B cell (primary cell): ENCODE measurements around the gene ZNF148. TPM values are rescaled to one million over a fixed set of nuclear protein-coding genes. Genes with fewer than 3 reads are reported as not detected.

ENCODE experiments used
- ATAC-seq: fragments of 200-7000 bp; cut with Tn5 transposase; one replicate; pipeline ENCODE4 v1.10.0; 2021; ENCODE audit warnings: low read depth, mild to moderate bottlenecking, moderate number of reproducible peaks, moderate library complexity
- CTCF ChIA-PET: fragments of 350-600 bp; sonication (Branson Sonifier 250); formaldehyde crosslinking; loops from one replicate; lab custom pipeline; 2021; ENCODE audit warnings: antibody characterized with exemption, inconsistent platforms; lab: Charles Lee
- POLR2A ChIA-PET: fragments of 350-600 bp; sonication (Branson Sonifier 250); formaldehyde crosslinking; loops from one replicate; lab custom pipeline; 2021; ENCODE audit warnings: antibody characterized with exemption; lab: Charles Lee
- DNase-seq: peaks from one replicate; pipeline ENCODE4 v3.0.0; 2013
- H2AFZ ChIP-seq: 2 replicates; pipeline ENCODE4 v1.6.1; 2012; ENCODE audit warnings: mild to moderate bottlenecking, low read depth, low read length; ENCODE audit not compliant: insufficient read depth, poor library complexity, severe bottlenecking
- H3K27ac ChIP-seq, 2 donors: 1 replicate in 1 of 2; 2 replicates in 1 of 2; pipeline ENCODE4 v1.5.1; 2012 to 2013; ENCODE audit warnings: low read length in 2 of 2, mild to moderate bottlenecking in 2 of 2, moderate library complexity in 1 of 2
- H3K27me3 ChIP-seq, 4 experiments: fragments of 200-600 bp in 1 of 4; sonication (generic) in 1 of 4; replicated peaks in 1 of 4; 1 replicate in 2 of 4; 2 replicates in 2 of 4; pipeline versions ENCODE4 v1.6.1 to v1.7.0; 2013 to 2016; ENCODE audit warnings: low read length in 3 of 4, mild to moderate bottlenecking in 2 of 4, mixed read lengths in 1 of 4, moderate library complexity in 1 of 4; ENCODE audit not compliant: insufficient read depth in 4 of 4, control insufficient read depth in 3 of 4; ENCODE audit errors: control extremely low read depth in 1 of 4
- H3K36me3 ChIP-seq, 2 experiments: replicated peaks in 1 of 2; 1 replicate in 1 of 2; 2 replicates in 1 of 2; pipeline versions ENCODE4 v1.6.1 to v1.7.1; 2013; ENCODE audit warnings: low read length in 1 of 2; ENCODE audit not compliant: insufficient read depth in 2 of 2, control insufficient read depth in 1 of 2; ENCODE audit errors: control extremely low read depth in 1 of 2, extremely low read depth in 1 of 2
- H3K4me1 ChIP-seq, 2 donors: fragments of 200-600 bp in 1 of 2; sonication (generic) in 1 of 2; 1 replicate in 1 of 2; 2 replicates in 1 of 2; pipeline versions ENCODE4 v1.5.1 to v1.6.1; 2013 to 2017; ENCODE audit warnings: low read length in 2 of 2; ENCODE audit not compliant: control insufficient read depth in 2 of 2, insufficient read depth in 2 of 2
- H3K4me2 ChIP-seq: replicated peaks from 2 replicates; pipeline ENCODE3; 2012; ENCODE audit warnings: mild to moderate bottlenecking, low read depth, low read length; ENCODE audit not compliant: poor library complexity, severe bottlenecking
- H3K4me3 ChIP-seq, 5 experiments: fragments of 200-600 bp in 1 of 5; sonication (generic) in 1 of 5; 1 replicate in 3 of 5; 2 replicates in 2 of 5; pipeline versions ENCODE4 v1.5.1 to v1.7.0; 2011 to 2016; ENCODE audit warnings: low read length in 4 of 5, mild to moderate bottlenecking in 4 of 5, low read depth in 2 of 5, control low read depth in 1 of 5, moderate library complexity in 1 of 5; ENCODE audit not compliant: insufficient read depth in 1 of 5; ENCODE audit errors: control extremely low read depth in 1 of 5, extremely low read depth in 1 of 5
- H3K79me2 ChIP-seq: fragments of 200-600 bp; sonication (generic); one replicate; pipeline ENCODE4 v1.6.0; 2016; ENCODE audit warnings: low read length; ENCODE audit not compliant: control insufficient read depth, insufficient read depth
- H3K9ac ChIP-seq: fragments of 200-600 bp; sonication (generic); 2 replicates; pipeline ENCODE4 v1.6.1; 2017; ENCODE audit warnings: mild to moderate bottlenecking, low read length, moderate library complexity
- H3K9me3 ChIP-seq, 3 donors: one replicate each; pipeline versions ENCODE4 v1.6.1 to v1.7.1; 2013; ENCODE audit warnings: low read length in 2 of 3; ENCODE audit not compliant: control insufficient read depth in 2 of 3, insufficient read depth in 1 of 3; ENCODE audit errors: control extremely low read depth in 1 of 3
- H4K20me1 ChIP-seq: 2 replicates; pipeline ENCODE4 v1.6.0; 2012; ENCODE audit warnings: mild to moderate bottlenecking, low read length; ENCODE audit not compliant: insufficient read depth, control insufficient read depth, poor library complexity, severe bottlenecking
- H3K27ac Mint-ChIP-seq: one replicate; pipeline ENCODE4 v1.8.0; 2021; ENCODE audit warnings: mixed read lengths
- H3K27me3 Mint-ChIP-seq: one replicate; pipeline ENCODE4 v1.8.0; 2021; ENCODE audit warnings: mixed read lengths
- H3K4me1 Mint-ChIP-seq: one replicate; pipeline ENCODE4 v1.8.0; 2021; ENCODE audit warnings: mixed read lengths
- H3K4me3 Mint-ChIP-seq: one replicate; pipeline ENCODE4 v1.8.0; 2021; ENCODE audit warnings: mixed read lengths
- H3K9me3 Mint-ChIP-seq: one replicate; pipeline ENCODE4 v1.8.0; 2022; ENCODE audit warnings: mixed read lengths; ENCODE audit not compliant: insufficient read depth
- EZH2 ChIP-seq: IDR thresholded peaks from 2 replicates; pipeline ENCODE4 v1.6.1; 2012; ENCODE audit warnings: borderline replicate concordance, low read depth, mild to moderate bottlenecking, moderate library complexity, low read length; ENCODE audit not compliant: insufficient read depth, poor library complexity, severe bottlenecking
- WGBS: methylation state at CpG from one replicate; pipeline ENCODE4 v1.1.5; 2013; ENCODE audit warnings: missing lambda C conversion rate; ENCODE audit not compliant: insufficient coverage; 5-methylcytosine and 5-hydroxymethylcytosine counted together
- intact Hi-C: fragments of 100-400 bp; cut with micrococcal nuclease; formaldehyde crosslinking; loops from one replicate; pipeline ENCODE4 v1.10.0; 2022
- polyA plus RNA-seq: library from polyadenylated mRNA; depleted of rRNA; stranded (reverse); fragments of >200 nt; gene quantifications from 2 replicates; pipeline ENCODE4 v1.2.3, GENCODE V29; 2012
- total RNA-seq, 2 donors: library from RNA; stranded (reverse); fragments of 120-200 nt in 1 of 2; gene quantifications; 1 replicate in 1 of 2; 2 replicates in 1 of 2; pipeline versions ENCODE4 v1.2.3 to v1.2.4, GENCODE V29; 2013 to 2022
- TF ChIP-seq, protein P1 (sequence below): fragments of 200-600 bp; IDR thresholded peaks from one replicate; pipeline ENCODE4 v1.8.0; 2022; ENCODE audit warnings: antibody characterized with exemption, mild to moderate bottlenecking

The ZNF148 gene
- total and polyA plus RNA-seq, 2 donors (not counting 1 experiment from before 2014, with no cell fraction given), result 8.1 to 71.5 TPM

DNA sequence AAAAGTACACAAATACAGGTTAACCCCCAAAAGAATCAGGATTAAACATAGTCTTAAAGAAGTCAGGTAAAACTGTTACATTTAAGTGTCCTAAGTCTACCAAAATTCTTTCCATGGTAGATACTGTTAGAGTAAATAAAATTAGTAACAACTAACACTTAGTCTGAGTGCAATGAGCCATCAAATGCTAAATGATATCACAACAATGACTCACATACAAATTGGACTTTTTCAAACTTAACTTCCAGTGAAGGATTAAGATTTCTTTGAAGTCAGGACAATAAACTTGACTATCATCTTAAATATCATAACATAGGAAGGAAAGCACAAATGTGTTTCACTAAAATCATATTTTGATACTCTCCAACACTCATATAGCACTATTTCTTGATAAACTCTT, 43.9 kb downstream of the ZNF148 start:
- POLR2A ChIA-PET, result interaction anchor here (1.5 kb wide), 1 partner anchor 21 kb away, joined by 3 read pairs; no protein-coding TSS in a partner anchor
- Histone ChIP-seq H3K79me2 (peaks cover 46% of the 10 kb centered on the region), H3K4me1 (peaks cover 0 to 4% of the 10 kb centered on the region in 2 donors), H3K27me3 (no peaks in the 10 kb centered on the region), H4K20me1 (peaks cover 31% of the 10 kb centered on the region), H3K36me3 (peaks cover 4 to 12% of the 10 kb centered on the region in 2 experiments), H2AFZ (no peak overlapping the region), H3K9me3 (peaks cover 0 to 1% (median 0%) of the 10 kb centered on the region in 3 donors), H3K4me2 (no peak overlapping the region), H3K9ac (no peak overlapping the region), H3K4me3 (no peak overlapping the region), H3K27ac (no peak overlapping the region)
- no peak overlapping the region for H3K4me3 Mint-ChIP-seq
- TF ChIP-seq, protein P1, sequence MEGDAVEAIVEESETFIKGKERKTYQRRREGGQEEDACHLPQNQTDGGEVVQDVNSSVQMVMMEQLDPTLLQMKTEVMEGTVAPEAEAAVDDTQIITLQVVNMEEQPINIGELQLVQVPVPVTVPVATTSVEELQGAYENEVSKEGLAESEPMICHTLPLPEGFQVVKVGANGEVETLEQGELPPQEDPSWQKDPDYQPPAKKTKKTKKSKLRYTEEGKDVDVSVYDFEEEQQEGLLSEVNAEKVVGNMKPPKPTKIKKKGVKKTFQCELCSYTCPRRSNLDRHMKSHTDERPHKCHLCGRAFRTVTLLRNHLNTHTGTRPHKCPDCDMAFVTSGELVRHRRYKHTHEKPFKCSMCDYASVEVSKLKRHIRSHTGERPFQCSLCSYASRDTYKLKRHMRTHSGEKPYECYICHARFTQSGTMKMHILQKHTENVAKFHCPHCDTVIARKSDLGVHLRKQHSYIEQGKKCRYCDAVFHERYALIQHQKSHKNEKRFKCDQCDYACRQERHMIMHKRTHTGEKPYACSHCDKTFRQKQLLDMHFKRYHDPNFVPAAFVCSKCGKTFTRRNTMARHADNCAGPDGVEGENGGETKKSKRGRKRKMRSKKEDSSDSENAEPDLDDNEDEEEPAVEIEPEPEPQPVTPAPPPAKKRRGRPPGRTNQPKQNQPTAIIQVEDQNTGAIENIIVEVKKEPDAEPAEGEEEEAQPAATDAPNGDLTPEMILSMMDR, result no peak
- TF ChIP-seq EZH2, result no peak
- CTCF ChIA-PET, result no interaction called here
- H3K4me1 Mint-ChIP-seq, result peaks cover 21% of the 10 kb centered on the region
- DNase-seq (no peak), ATAC-seq (no peak)
- no peak overlapping the region for H3K27ac Mint-ChIP-seq
- peaks cover 6% of the 10 kb centered on the region for H3K9me3 Mint-ChIP-seq
- no peaks in the 10 kb centered on the region for H3K27me3 Mint-ChIP-seq
- intact Hi-C loops, result no loop called here

GRCh38 chr3:125326957-125327356, 48.2 kb downstream of the ZNF148 start:
- H3K9me3 ChIP-seq, result peaks cover 3 to 10% (median 5%) of the 10 kb centered on the region in 3 donors
- CTCF ChIA-PET, result no interaction called here
- peaks cover 6 to 39% of the 10 kb centered on the region in 2 experiments for H3K36me3 ChIP-seq
- no peak overlapping the region for H2AFZ ChIP-seq
- DNase-seq (no peak), ATAC-seq (no peak)
- WGBS, result no CpG with 5 or more reads among the region's 4 CpGs
- peaks cover 2% of the 10 kb centered on the region for H3K9me3 Mint-ChIP-seq
- H3K27me3 Mint-ChIP-seq, result no peaks in the 10 kb centered on the region
- peaks cover 9% of the 10 kb centered on the region for H3K79me2 ChIP-seq
- H3K9ac ChIP-seq, result no peak overlapping the region
- no peak overlapping the region for H3K27ac Mint-ChIP-seq
- TF ChIP-seq, protein P1, result no peak
- no peak for TF ChIP-seq EZH2
- no peak overlapping the region for H3K27ac ChIP-seq
- no peaks in the 10 kb centered on the region for H3K27me3 ChIP-seq
- peaks cover 3% of the 10 kb centered on the region for H4K20me1 ChIP-seq
- H3K4me2 ChIP-seq, result no peak overlapping the region
- POLR2A ChIA-PET, result no interaction called here
- no peak overlapping the region for H3K4me3 ChIP-seq
- intact Hi-C loops, result no loop called here
- H3K4me1 ChIP-seq, result no peaks in the 10 kb centered on the region
- H3K4me3 Mint-ChIP-seq, result no peak overlapping the region
- H3K4me1 Mint-ChIP-seq, result peaks cover 4% of the 10 kb centered on the region
